OCI-LY7 (cell line): ENCODE data around the gene CYP19A1.

Experiments used
- EZH2phosphoT487 ChIP-seq: fragments of 200-600 bp; sonication (generic); IDR thresholded peaks from 2 replicates; pipeline ENCODE4 v1.6.1; 2018; ENCODE audit warnings: low read depth, borderline replicate concordance, mild to moderate bottlenecking, mixed run types, antibody characterized with exemption, low read length, moderate library complexity, mixed read lengths
- TF ChIP-seq, protein P1 (sequence below): fragments of 200-600 bp; sonication (generic); conservative IDR thresholded peaks from 2 replicates; pipeline ENCODE4 v1.5.1; 2014; ENCODE audit warnings: mild to moderate bottlenecking, antibody characterized with exemption, low read length, moderate library complexity, mixed read lengths

GRCh38 chr15:51285399-51285798 is 53.0 kb downstream of the CYP19A1 start:
- TF ChIP-seq, protein P1, sequence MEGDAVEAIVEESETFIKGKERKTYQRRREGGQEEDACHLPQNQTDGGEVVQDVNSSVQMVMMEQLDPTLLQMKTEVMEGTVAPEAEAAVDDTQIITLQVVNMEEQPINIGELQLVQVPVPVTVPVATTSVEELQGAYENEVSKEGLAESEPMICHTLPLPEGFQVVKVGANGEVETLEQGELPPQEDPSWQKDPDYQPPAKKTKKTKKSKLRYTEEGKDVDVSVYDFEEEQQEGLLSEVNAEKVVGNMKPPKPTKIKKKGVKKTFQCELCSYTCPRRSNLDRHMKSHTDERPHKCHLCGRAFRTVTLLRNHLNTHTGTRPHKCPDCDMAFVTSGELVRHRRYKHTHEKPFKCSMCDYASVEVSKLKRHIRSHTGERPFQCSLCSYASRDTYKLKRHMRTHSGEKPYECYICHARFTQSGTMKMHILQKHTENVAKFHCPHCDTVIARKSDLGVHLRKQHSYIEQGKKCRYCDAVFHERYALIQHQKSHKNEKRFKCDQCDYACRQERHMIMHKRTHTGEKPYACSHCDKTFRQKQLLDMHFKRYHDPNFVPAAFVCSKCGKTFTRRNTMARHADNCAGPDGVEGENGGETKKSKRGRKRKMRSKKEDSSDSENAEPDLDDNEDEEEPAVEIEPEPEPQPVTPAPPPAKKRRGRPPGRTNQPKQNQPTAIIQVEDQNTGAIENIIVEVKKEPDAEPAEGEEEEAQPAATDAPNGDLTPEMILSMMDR, result no peak
- no peak for TF ChIP-seq EZH2phosphoT487
